SU-DHL-6 (cell line): ENCODE measurements around the gene RHOT2.

Experiments
- H2AFZ ChIP-seq: fragments of 200-600 bp; sonication (generic); 2 replicates; pipeline ENCODE4 v1.6.1; 2014; ENCODE audit warnings: low read depth, mild to moderate bottlenecking, moderate library complexity, mixed read lengths, antibody characterized with exemption, low read length; ENCODE audit not compliant: severe bottlenecking
- H3F3A ChIP-seq: fragments of 200-600 bp; shearing (Covaris generic); 2 replicates; pipeline ENCODE4 v1.6.0; 2016; ENCODE audit warnings: antibody characterized with exemption, mild to moderate bottlenecking; ENCODE audit not compliant: insufficient read depth
- H3K27ac ChIP-seq: fragments of 200-600 bp; sonication (generic); 2 replicates; pipeline ENCODE4 v1.5.1; 2016; ENCODE audit warnings: low read depth, mild to moderate bottlenecking, low read length, moderate library complexity, mixed read lengths
- H3K27me3 ChIP-seq: fragments of 200-600 bp; sonication (generic), shearing (Covaris generic); 2 replicates; pipeline ENCODE4 v1.6.0; 2014; ENCODE audit warnings: mild to moderate bottlenecking, low read length
- H3K36me3 ChIP-seq: fragments of 200-600 bp; sonication (generic); 2 replicates; pipeline ENCODE4 v1.6.1; 2014; ENCODE audit warnings: mild to moderate bottlenecking, low read length, mixed read lengths
- H3K4me2 ChIP-seq: fragments of 300-600, 200-600 bp; shearing (Covaris generic), sonication (generic); 2 replicates; pipeline ENCODE4 v1.6.0; 2014; ENCODE audit warnings: low read length, low read depth, mild to moderate bottlenecking; ENCODE audit not compliant: poor library complexity, severe bottlenecking
- H3K4me3 ChIP-seq: fragments of 200-600 bp; sonication (generic); 2 replicates; pipeline ENCODE4 v1.5.1; 2014; ENCODE audit warnings: antibody characterized with exemption, low read length, mild to moderate bottlenecking, mixed read lengths; ENCODE audit not compliant: insufficient read depth, poor library complexity, severe bottlenecking
- H3K79me2 ChIP-seq: fragments of 200-600 bp; sonication (generic); 2 replicates; pipeline ENCODE4 v1.6.1; 2014; ENCODE audit warnings: mild to moderate bottlenecking, low read length, moderate library complexity; ENCODE audit not compliant: insufficient read depth
- H3K9ac ChIP-seq: fragments of 200-600 bp; sonication (generic); 2 replicates; pipeline ENCODE4 v1.7.0; 2014; ENCODE audit warnings: mild to moderate bottlenecking, low read length
- H3K9me2 ChIP-seq: fragments of 200-600 bp; sonication (generic); replicated peaks from 2 replicates; pipeline ENCODE4 v1.6.1; 2014; ENCODE audit warnings: low read length; ENCODE audit not compliant: insufficient read depth
- H3K9me3 ChIP-seq: fragments of 200-600 bp; sonication (generic); 2 replicates; pipeline ENCODE4 v1.6.1; 2014; ENCODE audit warnings: low read length, mixed read lengths; ENCODE audit not compliant: insufficient read depth
- H4K20me1 ChIP-seq: fragments of 200-600 bp; sonication (generic); 2 replicates; pipeline ENCODE4 v1.6.1; 2014; ENCODE audit warnings: low read depth, mild to moderate bottlenecking, antibody characterized with exemption, low read length, moderate library complexity, mixed read lengths
- CTCF ChIP-seq: fragments of 200-600 bp; sonication (generic); IDR thresholded peaks from one replicate; pipeline ENCODE4 v1.5.1; 2017; ENCODE audit warnings: antibody characterized with exemption, mild to moderate bottlenecking, low read length, moderate library complexity; ENCODE audit not compliant: insufficient read depth, poor library complexity, severe bottlenecking
- EZH2phosphoT487 ChIP-seq: fragments of 200-600 bp; sonication (generic), shearing (Covaris generic); conservative IDR thresholded peaks from 2 replicates; pipeline ENCODE4 v1.6.1; 2018; ENCODE audit warnings: mild to moderate bottlenecking, antibody characterized with exemption, low read length, moderate library complexity, mixed read lengths

RHOT2 gene

GRCh38 chr16:678858-679813 lies 11.2 kb downstream of the RHOT2 start:
- peak overlapping the region; percentile 90 for H2AFZ ChIP-seq
- peaks cover 9% of the 10 kb centered on the region; the same call in 1 of the 2 replicates for H3F3A ChIP-seq
- H3K9me2 ChIP-seq = no peaks in the 10 kb centered on the region
- no peaks in the 10 kb centered on the region for H3K36me3 ChIP-seq
- H3K79me2 ChIP-seq = peaks cover 23% of the 10 kb centered on the region; the same call in 1 of the 2 replicates
- no peaks in the 10 kb centered on the region for H3K27me3 ChIP-seq
- H3K9me3 ChIP-seq = no peaks in the 10 kb centered on the region
- H3K4me2 ChIP-seq = peak overlapping the region; percentile 63
- H3K4me3 ChIP-seq = peak overlapping the region; percentile 32
- H3K27ac ChIP-seq = peak overlapping the region; percentile 69
- no peaks in the 10 kb centered on the region for H4K20me1 ChIP-seq
- TF ChIP-seq EZH2phosphoT487 (no peak), CTCF (no peak)
- H3K9ac ChIP-seq = peak overlapping the region; percentile 49

- no peaks in the 10 kb centered on the region for H4K20me1 ChIP-seq
- peak within 1 kb of the TSS; percentile 75 for H3K9ac ChIP-seq
- no peaks in the 10 kb centered on the region for H3K36me3 ChIP-seq
- TF ChIP-seq EZH2phosphoT487 = no peak
- no peak for TF ChIP-seq CTCF
- H3K9me3 ChIP-seq = no peaks in the 10 kb centered on the region
- H3K4me2 ChIP-seq = peak within 1 kb of the TSS; percentile 63
- H2AFZ ChIP-seq = peak within 1 kb of the TSS; percentile 90
- peaks cover 9% of the 10 kb centered on the region; the same call in 1 of the 2 replicates for H3F3A ChIP-seq
- no peaks in the 10 kb centered on the region for H3K27me3 ChIP-seq
- H3K79me2 ChIP-seq = peaks cover 23% of the 10 kb centered on the region; the same call in 1 of the 2 replicates
- H3K27ac ChIP-seq = peak within 1 kb of the TSS; percentile 69
- H3K9me2 ChIP-seq = no peaks in the 10 kb centered on the region
- peak within 1 kb of the TSS; percentile 62 for H3K4me3 ChIP-seq
Measured at GRCh38 chr16:679814-680624, 12.1 kb downstream of the RHOT2 start, which contains the start of gene STUB1. Gene STUB1, plus strand, starts transcription at chr16:680410. Its CDS starts 116 bp downstream, at chr16:680526.

- Histone ChIP-seq H3F3A (peaks cover 9% of the 10 kb centered on the region; the same call in 1 of the 2 replicates), H3K9me3 (no peaks in the 10 kb centered on the region), H3K36me3 (no peaks in the 10 kb centered on the region), H2AFZ (no peak overlapping the region), H3K27me3 (no peaks in the 10 kb centered on the region), H3K4me2 (peak overlapping the region; percentile 57), H4K20me1 (no peaks in the 10 kb centered on the region), H3K27ac (peak overlapping the region; percentile 51), H3K79me2 (peaks cover 23% of the 10 kb centered on the region; the same call in 1 of the 2 replicates), H3K9me2 (no peaks in the 10 kb centered on the region), H3K4me3 (peak overlapping the region; percentile 62), H3K9ac (peak overlapping the region; percentile 75)
- TF ChIP-seq CTCF (no peak), EZH2phosphoT487 (no peak)
Measured at GRCh38 chr16:680625-680945, 12.7 kb downstream of the RHOT2 start.
